K562 (cell line): ENCODE data around the gene SLC10A2. TPM values are rescaled to one million over a fixed set of nuclear protein-coding genes. Genes with fewer than 3 reads are reported as not detected.

Experiments
- ERF ChIP-seq: fragments of 450-650 bp; formaldehyde crosslinking; IDR thresholded peaks from 2 replicates; pipeline ENCODE4 v1.4.0; 2020; ENCODE audit warnings: mild to moderate bottlenecking, mixed read lengths
- FOXP1 ChIP-seq: sonication (generic); formaldehyde crosslinking; IDR thresholded peaks from 2 replicates; pipeline ENCODE4 v1.8.0; 2022; ENCODE audit warnings: mild to moderate bottlenecking, missing genetic modification reagents
- SP1 ChIP-seq: sonication (generic); formaldehyde crosslinking; IDR thresholded peaks from 2 replicates; pipeline ENCODE4 v1.8.1; 2022; ENCODE audit warnings: mild to moderate bottlenecking, missing genetic modification reagents
- polyA plus RNA-seq, 8 experiments: library from polyadenylated mRNA; depleted of rRNA in 4 of 8; stranded (reverse) in 5 of 8; unstranded in 3 of 8; fragments of >200 nt; fragmentation: Nextera tagmentation in 2 of 8; fragmentation: Illumina TruSeq in 1 of 8; extraction: Ambion mirVana in 2 of 8; extraction: Trizol in 1 of 8; gene quantifications; 2 replicates each; pipeline versions ENCODE4 v1.2.1 to v1.2.3, GENCODE V29; 2011 to 2014; ENCODE audit warnings: inconsistent platforms in 1 of 8, missing spikeins in 1 of 8
- total RNA-seq, 7 experiments: library from RNA; depleted of rRNA in 6 of 7; stranded (reverse); fragments of >200 nt in 6 of 7; fragmentation: Illumina TruSeq in 2 of 7; extraction: Trizol in 2 of 7; gene quantifications; 2 replicates each; pipeline versions ENCODE4 v1.2.1 to v1.2.3, GENCODE V29; 2011 to 2021; ENCODE audit warnings: low replicate concordance in 1 of 7
- TF ChIP-seq, protein P1 (sequence below): fragments of 450-650 bp; IDR thresholded peaks from 2 replicates; pipeline ENCODE4 v1.6.1; 2016; ENCODE audit warnings: mild to moderate bottlenecking, moderate library complexity
- TF ChIP-seq, protein P2 (sequence below), 2 experiments: fragments of 450-650 bp; IDR thresholded peaks; 2 replicates each; pipeline ENCODE4 v1.6.1; 2016
- TF ChIP-seq, protein P3 (sequence below): fragments of 250-450 bp; sonication (Bioruptor Pico); IDR thresholded peaks from 2 replicates; pipeline ENCODE4 v1.4.0; 2020; ENCODE audit warnings: mild to moderate bottlenecking

SLC10A2 gene
- total and polyA plus RNA-seq, 9 of the 15 experiments (the other 6 are each of a cell fraction or from before 2014, with no cell fraction given): not detected

DNA sequence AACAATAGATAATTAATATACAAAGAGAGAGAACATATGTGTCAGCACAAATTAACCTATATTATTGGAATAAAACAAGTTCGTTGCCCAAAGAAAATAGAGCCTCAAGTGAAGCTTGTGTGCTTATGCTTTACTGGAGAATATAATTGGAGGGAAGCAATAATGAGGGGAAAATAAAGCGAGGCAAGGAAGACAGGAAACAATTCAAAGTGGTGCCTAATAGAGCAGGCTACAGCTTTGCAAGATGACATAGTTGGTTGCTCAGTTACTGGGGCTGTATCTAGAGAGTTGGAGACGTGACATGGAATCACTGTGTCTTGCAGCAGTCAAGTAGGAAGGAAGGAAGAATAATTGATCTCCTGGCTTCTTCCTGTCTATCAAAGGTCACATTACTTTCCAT, 21.1 kb upstream of the SLC10A2 start (continued):
- TF ChIP-seq ERF (CRISPR knock-in tag): no peak
- TF ChIP-seq, protein P1, sequence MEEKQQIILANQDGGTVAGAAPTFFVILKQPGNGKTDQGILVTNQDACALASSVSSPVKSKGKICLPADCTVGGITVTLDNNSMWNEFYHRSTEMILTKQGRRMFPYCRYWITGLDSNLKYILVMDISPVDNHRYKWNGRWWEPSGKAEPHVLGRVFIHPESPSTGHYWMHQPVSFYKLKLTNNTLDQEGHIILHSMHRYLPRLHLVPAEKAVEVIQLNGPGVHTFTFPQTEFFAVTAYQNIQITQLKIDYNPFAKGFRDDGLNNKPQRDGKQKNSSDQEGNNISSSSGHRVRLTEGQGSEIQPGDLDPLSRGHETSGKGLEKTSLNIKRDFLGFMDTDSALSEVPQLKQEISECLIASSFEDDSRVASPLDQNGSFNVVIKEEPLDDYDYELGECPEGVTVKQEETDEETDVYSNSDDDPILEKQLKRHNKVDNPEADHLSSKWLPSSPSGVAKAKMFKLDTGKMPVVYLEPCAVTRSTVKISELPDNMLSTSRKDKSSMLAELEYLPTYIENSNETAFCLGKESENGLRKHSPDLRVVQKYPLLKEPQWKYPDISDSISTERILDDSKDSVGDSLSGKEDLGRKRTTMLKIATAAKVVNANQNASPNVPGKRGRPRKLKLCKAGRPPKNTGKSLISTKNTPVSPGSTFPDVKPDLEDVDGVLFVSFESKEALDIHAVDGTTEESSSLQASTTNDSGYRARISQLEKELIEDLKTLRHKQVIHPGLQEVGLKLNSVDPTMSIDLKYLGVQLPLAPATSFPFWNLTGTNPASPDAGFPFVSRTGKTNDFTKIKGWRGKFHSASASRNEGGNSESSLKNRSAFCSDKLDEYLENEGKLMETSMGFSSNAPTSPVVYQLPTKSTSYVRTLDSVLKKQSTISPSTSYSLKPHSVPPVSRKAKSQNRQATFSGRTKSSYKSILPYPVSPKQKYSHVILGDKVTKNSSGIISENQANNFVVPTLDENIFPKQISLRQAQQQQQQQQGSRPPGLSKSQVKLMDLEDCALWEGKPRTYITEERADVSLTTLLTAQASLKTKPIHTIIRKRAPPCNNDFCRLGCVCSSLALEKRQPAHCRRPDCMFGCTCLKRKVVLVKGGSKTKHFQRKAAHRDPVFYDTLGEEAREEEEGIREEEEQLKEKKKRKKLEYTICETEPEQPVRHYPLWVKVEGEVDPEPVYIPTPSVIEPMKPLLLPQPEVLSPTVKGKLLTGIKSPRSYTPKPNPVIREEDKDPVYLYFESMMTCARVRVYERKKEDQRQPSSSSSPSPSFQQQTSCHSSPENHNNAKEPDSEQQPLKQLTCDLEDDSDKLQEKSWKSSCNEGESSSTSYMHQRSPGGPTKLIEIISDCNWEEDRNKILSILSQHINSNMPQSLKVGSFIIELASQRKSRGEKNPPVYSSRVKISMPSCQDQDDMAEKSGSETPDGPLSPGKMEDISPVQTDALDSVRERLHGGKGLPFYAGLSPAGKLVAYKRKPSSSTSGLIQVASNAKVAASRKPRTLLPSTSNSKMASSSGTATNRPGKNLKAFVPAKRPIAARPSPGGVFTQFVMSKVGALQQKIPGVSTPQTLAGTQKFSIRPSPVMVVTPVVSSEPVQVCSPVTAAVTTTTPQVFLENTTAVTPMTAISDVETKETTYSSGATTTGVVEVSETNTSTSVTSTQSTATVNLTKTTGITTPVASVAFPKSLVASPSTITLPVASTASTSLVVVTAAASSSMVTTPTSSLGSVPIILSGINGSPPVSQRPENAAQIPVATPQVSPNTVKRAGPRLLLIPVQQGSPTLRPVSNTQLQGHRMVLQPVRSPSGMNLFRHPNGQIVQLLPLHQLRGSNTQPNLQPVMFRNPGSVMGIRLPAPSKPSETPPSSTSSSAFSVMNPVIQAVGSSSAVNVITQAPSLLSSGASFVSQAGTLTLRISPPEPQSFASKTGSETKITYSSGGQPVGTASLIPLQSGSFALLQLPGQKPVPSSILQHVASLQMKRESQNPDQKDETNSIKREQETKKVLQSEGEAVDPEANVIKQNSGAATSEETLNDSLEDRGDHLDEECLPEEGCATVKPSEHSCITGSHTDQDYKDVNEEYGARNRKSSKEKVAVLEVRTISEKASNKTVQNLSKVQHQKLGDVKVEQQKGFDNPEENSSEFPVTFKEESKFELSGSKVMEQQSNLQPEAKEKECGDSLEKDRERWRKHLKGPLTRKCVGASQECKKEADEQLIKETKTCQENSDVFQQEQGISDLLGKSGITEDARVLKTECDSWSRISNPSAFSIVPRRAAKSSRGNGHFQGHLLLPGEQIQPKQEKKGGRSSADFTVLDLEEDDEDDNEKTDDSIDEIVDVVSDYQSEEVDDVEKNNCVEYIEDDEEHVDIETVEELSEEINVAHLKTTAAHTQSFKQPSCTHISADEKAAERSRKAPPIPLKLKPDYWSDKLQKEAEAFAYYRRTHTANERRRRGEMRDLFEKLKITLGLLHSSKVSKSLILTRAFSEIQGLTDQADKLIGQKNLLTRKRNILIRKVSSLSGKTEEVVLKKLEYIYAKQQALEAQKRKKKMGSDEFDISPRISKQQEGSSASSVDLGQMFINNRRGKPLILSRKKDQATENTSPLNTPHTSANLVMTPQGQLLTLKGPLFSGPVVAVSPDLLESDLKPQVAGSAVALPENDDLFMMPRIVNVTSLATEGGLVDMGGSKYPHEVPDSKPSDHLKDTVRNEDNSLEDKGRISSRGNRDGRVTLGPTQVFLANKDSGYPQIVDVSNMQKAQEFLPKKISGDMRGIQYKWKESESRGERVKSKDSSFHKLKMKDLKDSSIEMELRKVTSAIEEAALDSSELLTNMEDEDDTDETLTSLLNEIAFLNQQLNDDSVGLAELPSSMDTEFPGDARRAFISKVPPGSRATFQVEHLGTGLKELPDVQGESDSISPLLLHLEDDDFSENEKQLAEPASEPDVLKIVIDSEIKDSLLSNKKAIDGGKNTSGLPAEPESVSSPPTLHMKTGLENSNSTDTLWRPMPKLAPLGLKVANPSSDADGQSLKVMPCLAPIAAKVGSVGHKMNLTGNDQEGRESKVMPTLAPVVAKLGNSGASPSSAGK: no peak
- TF ChIP-seq, protein P2, sequence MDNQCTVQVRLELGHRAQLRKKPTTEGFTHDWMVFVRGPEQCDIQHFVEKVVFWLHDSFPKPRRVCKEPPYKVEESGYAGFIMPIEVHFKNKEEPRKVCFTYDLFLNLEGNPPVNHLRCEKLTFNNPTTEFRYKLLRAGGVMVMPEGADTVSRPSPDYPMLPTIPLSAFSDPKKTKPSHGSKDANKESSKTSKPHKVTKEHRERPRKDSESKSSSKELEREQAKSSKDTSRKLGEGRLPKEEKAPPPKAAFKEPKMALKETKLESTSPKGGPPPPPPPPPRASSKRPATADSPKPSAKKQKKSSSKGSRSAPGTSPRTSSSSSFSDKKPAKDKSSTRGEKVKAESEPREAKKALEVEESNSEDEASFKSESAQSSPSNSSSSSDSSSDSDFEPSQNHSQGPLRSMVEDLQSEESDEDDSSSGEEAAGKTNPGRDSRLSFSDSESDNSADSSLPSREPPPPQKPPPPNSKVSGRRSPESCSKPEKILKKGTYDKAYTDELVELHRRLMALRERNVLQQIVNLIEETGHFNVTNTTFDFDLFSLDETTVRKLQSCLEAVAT (IDR thresholded peaks at IDR 0.05): no peak
- TF ChIP-seq SP1 (CRISPR knock-in tag): no peak
- TF ChIP-seq, protein P3, sequence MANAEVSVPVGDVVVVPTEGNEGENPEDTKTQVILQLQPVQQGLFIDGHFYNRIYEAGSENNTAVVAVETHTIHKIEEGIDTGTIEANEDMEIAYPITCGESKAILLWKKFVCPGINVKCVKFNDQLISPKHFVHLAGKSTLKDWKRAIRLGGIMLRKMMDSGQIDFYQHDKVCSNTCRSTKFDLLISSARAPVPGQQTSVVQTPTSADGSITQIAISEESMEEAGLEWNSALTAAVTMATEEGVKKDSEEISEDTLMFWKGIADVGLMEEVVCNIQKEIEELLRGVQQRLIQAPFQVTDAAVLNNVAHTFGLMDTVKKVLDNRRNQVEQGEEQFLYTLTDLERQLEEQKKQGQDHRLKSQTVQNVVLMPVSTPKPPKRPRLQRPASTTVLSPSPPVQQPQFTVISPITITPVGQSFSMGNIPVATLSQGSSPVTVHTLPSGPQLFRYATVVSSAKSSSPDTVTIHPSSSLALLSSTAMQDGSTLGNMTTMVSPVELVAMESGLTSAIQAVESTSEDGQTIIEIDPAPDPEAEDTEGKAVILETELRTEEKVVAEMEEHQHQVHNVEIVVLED (CRISPR knock-in tag): no peak
- no peak for TF ChIP-seq FOXP1
